ENCODE data around the gene ATP10D. TPM values are rescaled to one million over a fixed set of nuclear protein-coding genes. Genes with fewer than 3 reads are reported as not detected.
A peak's percentile ranks its signal among the peaks of the same experiment; 100 is the strongest.

The ATP10D gene
- total RNA-seq, 1 donor from 2014 or later: 13.9 TPM

DNA sequence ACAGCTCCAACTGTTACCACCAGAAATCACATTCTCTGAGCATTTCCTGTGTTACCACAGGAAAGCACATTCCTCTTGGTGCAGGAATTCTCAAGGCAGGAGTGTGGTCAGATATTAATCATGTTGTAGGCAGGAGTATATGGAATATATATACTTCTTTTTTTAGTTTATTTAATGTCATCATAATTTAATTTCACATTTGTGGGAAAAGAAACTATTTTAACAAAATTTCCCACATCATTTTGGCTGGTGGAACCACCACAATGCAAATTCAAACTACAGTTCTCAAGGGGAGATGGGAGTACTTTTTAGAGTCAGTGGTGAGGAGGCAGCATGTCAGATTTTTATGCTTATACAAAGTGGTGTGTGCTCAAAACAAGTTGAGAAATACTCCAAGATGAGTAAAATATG lies 139.0 kb downstream of the ATP10D start:
- TF ChIP-seq CTCF (IDR thresholded peaks at IDR 0.05; ENCODE audit: insufficient read depth, low read length, poor library complexity, severe bottlenecking): no peak
- no peaks in the 10 kb centered on the region for H3K27me3 ChIP-seq (ENCODE audit: control insufficient read depth, insufficient read depth, low read length)
- DNase-seq (ENCODE audit: low read depth): no peak
- H3K4me3 ChIP-seq (ENCODE audit: low read depth, low read length): no peak overlapping the region
- no peaks in the 10 kb centered on the region for H3K36me3 ChIP-seq (ENCODE audit: control insufficient read depth, insufficient read depth, low read length)

DNA sequence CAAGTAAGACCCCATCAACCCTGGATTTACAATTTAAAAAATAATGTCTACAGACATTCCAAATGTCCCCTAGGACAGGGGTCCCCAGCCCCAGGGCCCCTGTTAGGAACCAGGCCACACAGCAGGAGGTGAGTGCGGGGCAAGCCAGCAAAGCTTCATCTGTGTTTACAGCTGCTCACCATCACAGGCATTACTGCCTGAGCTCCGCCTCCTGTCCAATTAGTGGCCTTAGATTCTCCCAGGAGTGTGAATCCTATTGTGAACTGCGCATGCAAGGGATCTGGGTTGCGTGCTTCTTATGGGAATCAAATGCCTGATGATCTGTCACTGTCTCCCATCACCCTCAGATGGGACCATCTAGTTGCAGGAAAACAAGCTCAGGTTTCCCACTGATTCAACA lies 146.1 kb downstream of the ATP10D start:
- H3K27me3 ChIP-seq (ENCODE audit: control insufficient read depth, insufficient read depth, low read length): no peaks in the 10 kb centered on the region
- H3K36me3 ChIP-seq (ENCODE audit: control insufficient read depth, insufficient read depth, low read length): no peaks in the 10 kb centered on the region
- DNase-seq (ENCODE audit: low read depth): no peak
- TF ChIP-seq CTCF (IDR thresholded peaks at IDR 0.05; ENCODE audit: insufficient read depth, low read length, poor library complexity, severe bottlenecking): no peak
- no peak overlapping the region for H3K4me3 ChIP-seq (ENCODE audit: low read depth, low read length)

GRCh38 chr4:47639531-47639930 lies 154.5 kb downstream of the ATP10D start:
- TF ChIP-seq CTCF (IDR thresholded peaks at IDR 0.05; ENCODE audit: insufficient read depth, low read length, poor library complexity, severe bottlenecking): no peak
- no peak overlapping the region for H3K4me3 ChIP-seq (ENCODE audit: low read depth, low read length)
- DNase-seq (ENCODE audit: low read depth): peak; percentile 7
- no peaks in the 10 kb centered on the region for H3K27me3 ChIP-seq (ENCODE audit: control insufficient read depth, insufficient read depth, low read length)
- H3K36me3 ChIP-seq (ENCODE audit: control insufficient read depth, insufficient read depth, low read length): no peaks in the 10 kb centered on the region

GRCh38 chr4:47640911-47641310 lies 155.8 kb downstream of the ATP10D start:
- no peaks in the 10 kb centered on the region for H3K36me3 ChIP-seq (ENCODE audit: control insufficient read depth, insufficient read depth, low read length)
- no peak for DNase-seq (ENCODE audit: low read depth)
- H3K27me3 ChIP-seq (ENCODE audit: control insufficient read depth, insufficient read depth, low read length): no peaks in the 10 kb centered on the region
- no peak for TF ChIP-seq CTCF (IDR thresholded peaks at IDR 0.05; ENCODE audit: insufficient read depth, low read length, poor library complexity, severe bottlenecking)
- no peak overlapping the region for H3K4me3 ChIP-seq (ENCODE audit: low read depth, low read length)

DNA sequence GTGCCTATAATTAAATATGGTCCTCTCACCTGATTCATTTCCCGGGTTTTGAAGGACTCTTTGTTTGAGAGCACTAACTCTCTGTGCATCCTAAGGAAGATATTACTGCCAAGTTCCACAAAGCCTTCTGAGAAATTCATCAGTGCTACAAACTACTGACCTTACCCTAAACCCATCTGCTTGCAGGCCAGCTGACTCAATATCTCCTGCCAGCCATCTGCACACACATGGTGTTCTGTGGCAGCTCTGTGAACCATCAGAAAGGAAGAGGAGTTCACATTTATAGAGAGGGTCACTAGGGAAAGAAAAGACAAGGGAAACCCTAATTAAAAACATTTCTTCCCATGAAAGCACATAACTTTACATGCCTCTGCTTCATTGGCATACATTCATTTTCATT lies 156.7 kb downstream of the ATP10D start:
- TF ChIP-seq CTCF (IDR thresholded peaks at IDR 0.05; ENCODE audit: insufficient read depth, low read length, poor library complexity, severe bottlenecking): no peak
- H3K4me3 ChIP-seq (ENCODE audit: low read depth, low read length): no peak overlapping the region
- H3K27me3 ChIP-seq (ENCODE audit: control insufficient read depth, insufficient read depth, low read length): no peaks in the 10 kb centered on the region
- no peaks in the 10 kb centered on the region for H3K36me3 ChIP-seq (ENCODE audit: control insufficient read depth, insufficient read depth, low read length)
- no peak for DNase-seq (ENCODE audit: low read depth)

GRCh38 chr4:47642191-47642830 lies 157.2 kb downstream of the ATP10D start:
- no peak for TF ChIP-seq CTCF (IDR thresholded peaks at IDR 0.05; ENCODE audit: insufficient read depth, low read length, poor library complexity, severe bottlenecking)
- H3K27me3 ChIP-seq (ENCODE audit: control insufficient read depth, insufficient read depth, low read length): no peaks in the 10 kb centered on the region
- no peak for DNase-seq (ENCODE audit: low read depth)
- H3K36me3 ChIP-seq (ENCODE audit: control insufficient read depth, insufficient read depth, low read length): no peaks in the 10 kb centered on the region
- H3K4me3 ChIP-seq (ENCODE audit: low read depth, low read length): no peak overlapping the region

All from kidney epithelial cell (primary cell).